CD8-positive, alpha-beta memory T cell (primary cell): ENCODE results near the gene NAPB. TPM values are rescaled to one million over a fixed set of nuclear protein-coding genes. Genes with fewer than 3 reads are reported as not detected.

Source experiments
- CTCF ChIA-PET: fragments of 350-600 bp; sonication (Branson Sonifier 250); formaldehyde crosslinking; loops from one replicate; lab custom pipeline; 2021; ENCODE audit warnings: antibody characterized with exemption; lab: Charles Lee
- POLR2A ChIA-PET: fragments of 350-600 bp; sonication (Branson Sonifier 250); formaldehyde crosslinking; loops from one replicate; lab custom pipeline; 2021; ENCODE audit warnings: antibody characterized with exemption; lab: Charles Lee
- DNase-seq, 5 donors: peaks; one replicate each; pipeline versions ENCODE4 v3.0.0 to v3.0.0-alpha.2; 2020 to 2022; ENCODE audit warnings: mixed read lengths in 1 of 5
- H3K27ac ChIP-seq: one replicate; pipeline ENCODE4 v1.7.0; 2013; ENCODE audit warnings: low read depth, mild to moderate bottlenecking, low read length, moderate library complexity
- H3K27me3 ChIP-seq: 2 replicates; pipeline ENCODE4 v1.7.0; 2013; ENCODE audit warnings: low read length, mild to moderate bottlenecking; ENCODE audit not compliant: insufficient read depth, poor library complexity, severe bottlenecking
- H3K36me3 ChIP-seq: 2 replicates; pipeline ENCODE4 v1.7.0; 2013; ENCODE audit warnings: mild to moderate bottlenecking, low read length, moderate library complexity; ENCODE audit not compliant: insufficient read depth
- H3K4me1 ChIP-seq: 2 replicates; pipeline ENCODE4 v1.7.0; 2013; ENCODE audit warnings: mild to moderate bottlenecking, low read length, moderate library complexity; ENCODE audit not compliant: insufficient read depth
- H3K4me3 ChIP-seq: 2 replicates; pipeline ENCODE4 v1.7.0; 2013; ENCODE audit warnings: mild to moderate bottlenecking, low read length
- H3K9me3 ChIP-seq: 2 replicates; pipeline ENCODE4 v1.7.0; 2013; ENCODE audit warnings: mild to moderate bottlenecking, low read length
- H3K27ac Mint-ChIP-seq, 8 donors: one replicate each; pipeline ENCODE4 v1.8.0; 2020 to 2021; ENCODE audit warnings: mixed read lengths in 8 of 8, mild to moderate bottlenecking in 6 of 8, inconsistent platforms in 3 of 8, moderate library complexity in 3 of 8
- H3K27me3 Mint-ChIP-seq, 2 donors: one replicate each; pipeline ENCODE4 v1.8.0; 2020 to 2021; ENCODE audit warnings: mixed read lengths in 2 of 2, mild to moderate bottlenecking in 1 of 2, moderate library complexity in 1 of 2
- H3K36me3 Mint-ChIP-seq, 3 donors: one replicate each; pipeline ENCODE4 v1.8.0; 2020 to 2021; ENCODE audit warnings: mixed read lengths in 3 of 3, inconsistent platforms in 1 of 3, mild to moderate bottlenecking in 1 of 3
- H3K4me1 Mint-ChIP-seq, 3 donors: one replicate each; pipeline ENCODE4 v1.8.0; 2020 to 2021; ENCODE audit warnings: mixed read lengths in 3 of 3, inconsistent platforms in 1 of 3, mild to moderate bottlenecking in 1 of 3
- H3K4me3 Mint-ChIP-seq, 7 donors: one replicate each; pipeline ENCODE4 v1.8.0; 2020 to 2021; ENCODE audit warnings: mixed read lengths in 7 of 7, mild to moderate bottlenecking in 6 of 7, moderate library complexity in 4 of 7, inconsistent platforms in 2 of 7
- H3K9me3 Mint-ChIP-seq, 5 donors: one replicate each; pipeline ENCODE4 v1.8.0; 2020 to 2022; ENCODE audit warnings: mixed read lengths in 5 of 5, mild to moderate bottlenecking in 3 of 5, moderate library complexity in 2 of 5, inconsistent platforms in 1 of 5
- polyA plus RNA-seq: library from polyadenylated mRNA; unstranded; fragments of 300-500 nt; fragmentation: Illumina TruSeq; gene quantifications from one replicate; pipeline ENCODE4 v1.2.3, GENCODE V29; 2021
- total RNA-seq, 2 experiments: library from RNA; stranded (reverse); gene quantifications; one replicate each; pipeline ENCODE4 v1.2.3, GENCODE V29; 2021

Gene NAPB
- total and polyA plus RNA-seq, 3 experiments from 2014 or later: 5.2 to 7.6 (median 7.4) TPM

DNA sequence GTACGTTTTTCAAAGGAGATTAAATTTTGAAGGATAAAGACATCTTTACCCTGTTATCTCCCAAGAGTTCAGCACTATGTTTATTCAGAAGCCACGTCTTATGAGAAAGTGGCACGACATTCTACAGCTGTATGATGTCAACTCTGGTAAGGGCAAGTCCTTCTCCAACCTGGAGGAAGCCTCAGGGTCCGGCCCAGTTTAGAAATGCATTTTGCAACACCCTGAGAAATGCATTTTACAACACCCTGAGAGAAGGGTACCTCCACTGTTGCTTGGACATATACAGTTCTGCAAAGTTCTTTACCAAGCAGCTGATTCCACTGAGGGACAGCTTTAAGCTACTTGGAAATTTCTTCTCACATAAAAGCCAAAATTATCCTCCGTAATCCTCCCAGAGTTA, 17.5 kb downstream of the NAPB start:
- Mint-ChIP-seq H3K4me3 (no peak overlapping the region), H3K4me1 (peaks cover 34 to 57% (median 49%) of the 10 kb centered on the region in 3 donors), H3K9me3 (no peaks in the 10 kb centered on the region), H3K36me3 (peaks cover 0 to 38% (median 6%) of the 10 kb centered on the region in 3 donors), H3K27ac (peak overlapping the region in 1 of 8 donors; percentile 33), H3K27me3 (no peaks in the 10 kb centered on the region)
- Histone ChIP-seq H3K9me3 (no peaks in the 10 kb centered on the region), H3K27me3 (no peaks in the 10 kb centered on the region), H3K27ac (no peak overlapping the region), H3K4me3 (no peak overlapping the region), H3K36me3 (no peaks in the 10 kb centered on the region), H3K4me1 (no peaks in the 10 kb centered on the region)
- no peak for DNase-seq
- ChIA-PET CTCF (interaction anchor here (1.0 to 2.6 kb wide), 2 partner anchors 9 to 38 kb away, joined by 3 to 7 read pairs; no protein-coding TSS in a partner anchor), POLR2A (no interaction called here)

DNA sequence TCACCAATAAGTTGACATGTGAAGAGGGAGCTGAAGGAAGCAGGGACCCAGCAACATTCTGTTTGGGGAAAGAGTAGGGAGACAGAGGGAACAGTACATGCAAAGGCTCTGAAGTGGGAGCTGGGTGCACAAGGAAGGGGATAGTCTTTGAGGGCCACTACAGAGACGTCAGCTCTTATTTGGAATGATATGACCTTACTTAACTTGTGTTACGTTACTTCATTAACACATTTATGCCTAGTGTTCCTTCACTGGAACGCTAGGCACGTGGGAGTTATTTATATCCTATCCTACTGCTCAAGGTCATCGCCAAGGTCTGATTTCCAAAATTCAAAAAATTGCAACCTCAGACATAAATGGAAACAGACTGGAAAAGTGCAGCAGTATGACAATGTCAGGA, 20.2 kb downstream of the NAPB start:
- Mint-ChIP-seq H3K9me3 (no peaks in the 10 kb centered on the region), H3K27me3 (no peaks in the 10 kb centered on the region), H3K36me3 (peaks cover 0 to 55% (median 10%) of the 10 kb centered on the region in 3 donors), H3K4me1 (peaks cover 22 to 42% (median 39%) of the 10 kb centered on the region in 3 donors), H3K4me3 (no peak overlapping the region), H3K27ac (peak overlapping the region in 1 of 8 donors; percentile 85)
- Histone ChIP-seq H3K4me3 (no peak overlapping the region), H3K27ac (no peak overlapping the region), H3K9me3 (no peaks in the 10 kb centered on the region), H3K27me3 (no peaks in the 10 kb centered on the region), H3K4me1 (no peaks in the 10 kb centered on the region), H3K36me3 (no peaks in the 10 kb centered on the region)
- ChIA-PET POLR2A (no interaction called here), CTCF (no interaction called here)
- DNase-seq: no peak

DNA sequence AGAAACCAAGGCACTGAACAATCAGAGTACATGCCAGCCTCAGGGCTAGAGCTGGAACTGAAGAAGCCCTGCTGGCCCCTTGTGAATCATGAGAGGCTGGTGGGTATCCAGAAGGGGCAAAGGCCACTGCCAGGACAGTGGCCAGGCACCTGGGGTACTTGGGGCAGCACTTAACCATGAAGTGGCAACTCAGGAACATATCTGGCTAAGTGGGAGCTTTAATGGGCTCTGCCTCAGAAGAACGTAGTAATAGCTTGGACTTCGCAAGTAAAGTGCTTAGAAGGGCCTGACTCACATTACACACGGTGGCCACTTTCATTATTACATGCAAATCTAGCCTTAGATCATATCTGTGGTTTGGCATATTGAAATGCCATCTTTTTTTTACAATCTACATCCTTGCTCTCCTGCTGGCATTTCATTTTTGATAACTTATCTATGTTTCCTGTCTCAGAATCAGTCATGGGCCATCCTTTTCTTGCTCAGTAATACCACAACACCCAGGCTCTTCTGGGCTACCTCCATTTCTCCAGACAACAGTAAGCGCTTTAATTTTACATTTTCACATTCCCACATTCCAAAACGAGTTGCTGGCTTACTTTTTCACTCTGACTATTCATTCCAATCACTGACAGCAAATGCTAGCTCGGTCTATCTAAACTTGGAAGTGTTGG, 21.6 kb downstream of the NAPB start:
- Mint-ChIP-seq H3K9me3 (no peaks in the 10 kb centered on the region), H3K27ac (peak overlapping the region; percentile 2 to 43 (median 15)), H3K4me1 (peaks cover 20 to 35% (median 32%) of the 10 kb centered on the region in 3 donors), H3K27me3 (no peaks in the 10 kb centered on the region), H3K36me3 (peaks cover 0 to 66% (median 13%) of the 10 kb centered on the region in 3 donors), H3K4me3 (peak overlapping the region in 1 of 7 donors; percentile 69)
- Histone ChIP-seq H3K27ac (no peak overlapping the region), H3K4me1 (no peaks in the 10 kb centered on the region), H3K4me3 (no peak overlapping the region), H3K36me3 (peaks cover 1% of the 10 kb centered on the region), H3K27me3 (no peaks in the 10 kb centered on the region), H3K9me3 (no peaks in the 10 kb centered on the region)
- no peak for DNase-seq
- ChIA-PET POLR2A (no interaction called here), CTCF (interaction anchor here (0.8 kb wide), 1 partner anchor 50 kb away, joined by 3 read pairs; no protein-coding TSS in a partner anchor)

DNA sequence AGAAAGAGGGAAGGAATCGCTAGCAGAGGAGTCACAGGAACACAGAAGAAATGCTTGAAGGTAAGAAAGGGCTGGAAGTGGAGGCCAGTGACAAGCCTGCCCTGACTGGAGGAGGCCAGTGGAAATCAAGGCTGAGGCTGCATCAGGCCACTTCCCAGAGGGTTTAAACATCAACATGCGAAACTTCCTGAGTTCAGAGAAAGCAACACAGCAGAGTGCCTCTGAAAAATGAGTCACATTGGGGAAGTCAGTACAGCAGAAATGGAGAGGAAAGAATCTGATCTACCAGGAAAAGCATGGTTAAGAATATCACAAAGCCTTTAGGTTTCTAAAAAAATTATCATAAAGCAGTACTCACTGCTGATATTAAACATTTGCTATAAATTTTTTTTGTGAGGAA, 23.3 kb downstream of the NAPB start:
- Histone ChIP-seq H3K9me3 (no peaks in the 10 kb centered on the region), H3K36me3 (peaks cover 18% of the 10 kb centered on the region), H3K27me3 (no peaks in the 10 kb centered on the region), H3K27ac (no peak overlapping the region), H3K4me3 (no peak overlapping the region), H3K4me1 (no peaks in the 10 kb centered on the region)
- no peaks in the 10 kb centered on the region for H3K27me3 Mint-ChIP-seq
- ChIA-PET POLR2A (no interaction called here), CTCF (interaction anchor here (0.6 to 1.1 kb wide), 2 partner anchors 19 to 23 kb away, joined by 3 read pairs; no protein-coding TSS in a partner anchor)
- peaks cover 16 to 32% (median 29%) of the 10 kb centered on the region in 3 donors for H3K4me1 Mint-ChIP-seq
- H3K9me3 Mint-ChIP-seq: no peaks in the 10 kb centered on the region
- H3K27ac Mint-ChIP-seq: peak overlapping the region in 3 of 8 donors; percentile 70 to 78 (median 77)
- peaks cover 7 to 79% (median 27%) of the 10 kb centered on the region in 3 donors for H3K36me3 Mint-ChIP-seq
- DNase-seq: no peak
- H3K4me3 Mint-ChIP-seq: no peak overlapping the region

DNA sequence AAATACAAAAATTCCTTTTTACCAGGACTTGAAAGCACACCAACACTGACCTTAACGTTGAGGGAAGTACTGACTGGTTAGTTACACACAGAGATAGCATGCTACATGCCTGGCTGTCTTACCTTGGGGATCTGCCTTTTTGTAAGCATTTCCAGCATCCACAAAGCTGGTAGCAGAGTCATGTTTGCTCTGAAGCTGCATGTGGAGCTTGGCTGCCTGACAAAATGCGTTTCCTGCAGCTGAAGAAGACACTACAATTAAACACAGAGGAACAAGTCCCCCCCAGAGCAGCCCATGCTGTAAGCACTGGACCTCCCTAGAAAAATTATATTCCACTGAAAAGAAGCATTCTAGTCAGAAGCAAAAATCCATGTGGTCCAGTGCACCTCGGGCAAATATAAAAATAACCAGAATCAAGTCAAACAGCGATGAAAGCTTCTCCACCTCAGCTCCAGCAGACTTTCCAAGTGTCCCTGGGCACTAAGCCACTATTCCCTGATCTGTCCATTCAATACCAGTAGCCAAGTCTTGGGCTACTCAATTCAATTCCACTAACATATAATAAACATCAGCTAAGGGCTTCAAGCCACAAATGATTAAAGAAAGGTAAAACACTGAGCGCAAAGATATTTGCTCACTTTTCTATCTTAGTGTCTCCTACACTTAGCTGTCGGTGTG, 24.2 kb downstream of the NAPB start:
- Histone ChIP-seq H3K4me1 (no peaks in the 10 kb centered on the region), H3K4me3 (no peak overlapping the region), H3K27me3 (no peaks in the 10 kb centered on the region), H3K9me3 (no peaks in the 10 kb centered on the region), H3K36me3 (peaks cover 21% of the 10 kb centered on the region), H3K27ac (no peak overlapping the region)
- peaks cover 7 to 75% (median 30%) of the 10 kb centered on the region in 3 donors for H3K36me3 Mint-ChIP-seq
- H3K27ac Mint-ChIP-seq: peak overlapping the region in 2 of 8 donors; percentile 42 to 54
- ChIA-PET CTCF (interaction anchor here (0.6 kb wide), 1 partner anchor 20 kb away, joined by 3 read pairs; no protein-coding TSS in a partner anchor), POLR2A (no interaction called here)
- peaks cover 14 to 32% (median 26%) of the 10 kb centered on the region in 3 donors for H3K4me1 Mint-ChIP-seq
- no peaks in the 10 kb centered on the region for H3K9me3 Mint-ChIP-seq
- no peaks in the 10 kb centered on the region for H3K27me3 Mint-ChIP-seq
- no peak for DNase-seq
- H3K4me3 Mint-ChIP-seq: no peak overlapping the region

DNA sequence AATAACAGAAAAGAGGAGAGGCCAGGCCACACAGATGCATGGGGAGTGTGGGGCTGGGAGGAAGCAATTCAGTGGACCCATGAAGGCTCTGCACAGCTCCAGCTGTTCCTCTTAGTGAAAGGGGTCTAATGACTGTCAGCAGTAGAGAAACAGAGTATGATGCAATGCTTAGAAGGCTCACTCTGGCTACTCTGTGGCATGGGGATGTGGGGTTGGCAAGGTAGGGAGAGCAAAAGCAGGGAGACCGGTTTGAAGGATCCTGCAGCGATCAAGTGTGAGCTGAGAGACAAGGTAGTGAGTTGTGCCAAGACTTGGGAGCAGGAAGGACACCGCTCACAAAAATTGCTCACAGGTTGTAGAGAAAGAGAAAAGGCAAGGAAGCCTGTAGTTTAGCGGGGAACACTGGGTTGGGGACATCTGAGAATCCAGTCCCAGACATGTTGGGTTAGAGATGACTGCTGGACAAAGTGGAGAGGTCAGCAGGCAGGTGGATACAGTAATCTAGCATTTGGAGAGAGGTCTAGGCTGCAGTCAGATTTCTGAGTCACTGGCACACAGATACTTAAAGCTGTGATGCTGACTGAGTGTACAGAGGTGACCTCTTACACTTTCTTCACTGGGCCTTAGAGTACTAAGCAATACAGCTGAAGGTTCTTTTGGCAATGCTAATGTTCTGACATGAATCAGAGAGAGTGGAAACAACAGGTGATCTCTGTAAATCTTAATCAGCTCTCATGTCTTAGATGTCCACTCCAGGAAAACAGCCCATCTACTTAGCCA, 27.1 kb downstream of the NAPB start:
- Mint-ChIP-seq H3K27ac (peak overlapping the region in 1 of 8 donors; percentile 58), H3K36me3 (peaks cover 7 to 81% (median 28%) of the 10 kb centered on the region in 3 donors), H3K4me3 (no peak overlapping the region), H3K9me3 (no peaks in the 10 kb centered on the region), H3K4me1 (peaks cover 8 to 16% (median 11%) of the 10 kb centered on the region in 3 donors), H3K27me3 (no peaks in the 10 kb centered on the region)
- DNase-seq: no peak
- H3K27me3 ChIP-seq: no peaks in the 10 kb centered on the region
- peaks cover 21% of the 10 kb centered on the region for H3K36me3 ChIP-seq
- no peak overlapping the region for H3K27ac ChIP-seq
- ChIA-PET POLR2A (no interaction called here), CTCF (interaction anchor here (0.9 kb wide), 1 partner anchor 9 kb away, joined by 3 read pairs; no protein-coding TSS in a partner anchor)
- H3K9me3 ChIP-seq: no peaks in the 10 kb centered on the region
- no peak overlapping the region for H3K4me3 ChIP-seq
- H3K4me1 ChIP-seq: no peaks in the 10 kb centered on the region

DNA sequence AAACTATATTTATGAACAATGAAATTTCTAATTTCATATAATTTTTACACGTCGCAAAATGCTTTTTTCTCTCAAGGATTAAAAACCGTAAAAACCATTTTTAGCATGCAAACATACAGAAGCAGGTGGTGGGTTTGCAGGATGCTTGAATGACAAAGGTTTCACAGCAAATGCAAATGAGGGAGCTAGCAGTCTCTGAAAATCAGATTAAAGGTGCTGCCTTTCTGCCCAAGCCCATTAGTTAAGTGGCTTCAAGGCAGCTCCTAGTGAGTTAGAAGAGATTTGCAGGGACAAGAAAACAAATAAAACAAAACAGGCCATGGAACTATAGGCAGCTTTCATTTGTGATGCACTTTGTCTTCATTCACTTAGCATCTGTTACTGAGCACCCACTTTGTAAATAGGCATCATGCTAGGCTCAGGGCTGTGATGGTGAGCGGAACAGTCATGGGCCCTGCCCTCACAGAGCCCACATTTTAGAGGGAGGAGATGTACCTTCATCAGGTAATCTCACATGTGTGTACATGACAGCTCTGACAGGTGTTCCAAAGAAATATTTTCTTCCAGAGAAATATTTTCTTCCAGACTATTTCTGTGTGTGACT, 29.5 kb downstream of the NAPB start:
- no peak overlapping the region for H3K27ac ChIP-seq
- H3K9me3 Mint-ChIP-seq: no peaks in the 10 kb centered on the region
- no peaks in the 10 kb centered on the region for H3K27me3 Mint-ChIP-seq
- peaks cover 0 to 10% (median 3%) of the 10 kb centered on the region in 3 donors for H3K4me1 Mint-ChIP-seq
- H3K36me3 Mint-ChIP-seq: peaks cover 7 to 82% (median 33%) of the 10 kb centered on the region in 3 donors
- CTCF ChIA-PET: interaction anchor here (1.6 kb wide), 1 partner anchor 11 kb away, joined by 7 read pairs; no protein-coding TSS in a partner anchor
- no peaks in the 10 kb centered on the region for H3K27me3 ChIP-seq
- H3K4me3 Mint-ChIP-seq: no peak overlapping the region
- H3K4me3 ChIP-seq: no peak overlapping the region
- POLR2A ChIA-PET: interaction anchor here (0.7 kb wide), 1 partner anchor 1832 kb away, joined by 3 read pairs; no protein-coding TSS in a partner anchor
- no peaks in the 10 kb centered on the region for H3K4me1 ChIP-seq
- no peak for DNase-seq
- peak overlapping the region in 2 of 8 donors; percentile 56 to 63 for H3K27ac Mint-ChIP-seq
- peaks cover 21% of the 10 kb centered on the region for H3K36me3 ChIP-seq
- no peaks in the 10 kb centered on the region for H3K9me3 ChIP-seq
